Mucosa of stomach (tissue), 1 donor: ENCODE measurements around the gene RAP1GAP2.
"Not testable (repeated sequence)": the region's sequence is repeated elsewhere in the genome, so short reads cannot be mapped to it uniquely, and the experiment has no call there.

Experiments
- H3K27me3 ChIP-seq: one replicate; pipeline ENCODE4 v1.7.0; 2013; ENCODE audit warnings: mild to moderate bottlenecking, low read length; ENCODE audit not compliant: control insufficient read depth, insufficient read depth
- H3K36me3 ChIP-seq: one replicate; pipeline ENCODE4 v1.7.0; 2013; ENCODE audit warnings: low read length; ENCODE audit not compliant: control insufficient read depth, insufficient read depth
- H3K4me1 ChIP-seq: one replicate; pipeline ENCODE4 v1.7.0; 2013; ENCODE audit warnings: mild to moderate bottlenecking, low read length; ENCODE audit not compliant: control insufficient read depth, insufficient read depth
- H3K4me3 ChIP-seq: one replicate; pipeline ENCODE4 v1.7.0; 2013; ENCODE audit warnings: low read length
- H3K9ac ChIP-seq: one replicate; pipeline ENCODE4 v1.7.0; 2013; ENCODE audit warnings: mild to moderate bottlenecking, low read length, moderate library complexity
- H3K9me3 ChIP-seq: one replicate; pipeline ENCODE4 v1.7.0; 2013; ENCODE audit warnings: mild to moderate bottlenecking, low read length, moderate library complexity; ENCODE audit not compliant: control insufficient read depth
- donor health status: Pancreatic carcinoma.

RAP1GAP2 gene

DNA sequence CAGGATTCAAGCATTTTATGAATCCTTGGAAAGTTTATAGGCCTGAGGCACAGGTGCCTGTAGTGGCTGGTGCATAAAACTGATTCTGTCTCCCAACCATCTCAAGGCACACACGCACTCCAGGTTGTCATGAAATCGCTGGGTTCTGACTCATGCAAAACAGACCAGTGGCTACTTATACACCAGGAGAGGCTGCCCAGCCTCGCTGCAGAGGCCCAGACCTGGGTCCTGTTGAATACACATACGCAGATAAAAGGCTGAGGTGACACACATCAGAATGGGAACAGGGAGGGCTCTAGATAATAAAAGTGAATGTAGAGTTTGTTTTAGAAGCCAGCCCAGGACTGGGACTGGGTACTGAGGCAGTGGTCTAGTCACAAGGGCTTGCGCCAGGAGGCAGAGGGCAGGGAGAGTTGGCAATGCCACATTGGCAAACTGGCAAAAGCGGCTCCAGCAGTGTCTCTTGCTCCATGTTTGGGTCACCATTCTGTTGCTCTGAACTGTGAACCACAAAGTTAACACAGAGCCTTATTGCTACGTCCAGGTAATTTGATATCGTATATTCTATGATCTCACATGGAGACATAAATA, 253.6 kb downstream of the RAP1GAP2 start:
- Histone ChIP-seq H3K9ac (no peak overlapping the region), H3K4me1 (peaks cover 6% of the 10 kb centered on the region), H3K27me3 (no peaks in the 10 kb centered on the region), H3K9me3 (no peaks in the 10 kb centered on the region), H3K4me3 (peak overlapping the region; percentile 98), H3K36me3 (no peaks in the 10 kb centered on the region)

DNA sequence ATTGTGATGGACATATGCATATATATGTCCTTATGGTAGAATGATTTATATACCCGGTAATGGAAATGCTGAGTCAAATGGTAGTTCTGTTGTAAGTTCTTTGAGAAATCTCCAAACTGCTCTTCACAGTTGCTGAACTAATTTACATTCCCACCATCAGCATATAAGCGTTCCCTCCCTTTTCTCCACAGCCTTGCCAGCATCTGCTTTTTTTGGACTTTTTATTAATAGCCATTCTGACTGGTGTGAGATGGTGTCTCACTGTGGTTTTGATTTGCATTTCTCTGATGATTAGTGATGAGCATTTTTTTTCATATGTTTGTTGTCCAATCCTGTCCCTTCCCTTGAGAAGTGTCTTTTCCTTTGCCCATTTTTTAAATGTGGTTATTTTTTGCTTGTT, 258.6 kb downstream of the RAP1GAP2 start:
- H3K4me3 ChIP-seq, H3K9me3 ChIP-seq, H3K27me3 ChIP-seq, H3K9ac ChIP-seq, H3K4me1 ChIP-seq, H3K36me3 ChIP-seq: not testable (repeated sequence)

GRCh38 chr17:3062824-3063377, 266.7 kb downstream of the RAP1GAP2 start:
- H3K36me3 ChIP-seq, H3K4me1 ChIP-seq, H3K9me3 ChIP-seq: not testable (repeated sequence)

GRCh38 chr17:3063507-3063906, 267.3 kb downstream of the RAP1GAP2 start, which contains the start of gene OR1D5:
Gene OR1D5 (minus strand): TSS chr17:3063607. CDS start chr17:3063607, 0 bp downstream.
- H3K27me3 ChIP-seq, H3K4me3 ChIP-seq, H3K4me1 ChIP-seq, H3K9me3 ChIP-seq, H3K9ac ChIP-seq, H3K36me3 ChIP-seq: not testable (repeated sequence)

More at GRCh38 chr17:3062824-3063377, 266.7 kb downstream of the RAP1GAP2 start:
- not testable (repeated sequence) for H3K4me3 ChIP-seq, H3K27me3 ChIP-seq, H3K9ac ChIP-seq

DNA sequence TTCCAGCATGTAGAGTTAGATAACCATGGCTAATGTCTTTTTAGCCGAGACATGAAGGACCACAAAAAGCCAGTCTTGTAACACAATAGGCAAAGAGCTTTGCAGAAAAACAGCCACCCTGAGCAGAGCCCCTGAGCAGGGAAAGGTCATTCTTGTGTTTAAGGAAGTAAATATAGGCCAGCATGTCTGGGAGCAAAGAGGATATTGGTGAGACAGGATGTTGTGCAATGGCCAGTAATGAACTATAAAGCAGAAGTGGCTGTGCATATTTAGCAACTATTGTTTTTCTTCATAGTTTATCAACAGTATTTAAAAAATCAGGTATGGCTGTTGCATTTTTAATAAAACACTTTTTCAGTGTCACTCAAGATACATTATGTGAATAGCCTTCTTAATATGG, 269.0 kb downstream of the RAP1GAP2 start:
- H3K36me3 ChIP-seq, H3K27me3 ChIP-seq, H3K4me1 ChIP-seq, H3K4me3 ChIP-seq, H3K9ac ChIP-seq, H3K9me3 ChIP-seq: not testable (repeated sequence)

DNA sequence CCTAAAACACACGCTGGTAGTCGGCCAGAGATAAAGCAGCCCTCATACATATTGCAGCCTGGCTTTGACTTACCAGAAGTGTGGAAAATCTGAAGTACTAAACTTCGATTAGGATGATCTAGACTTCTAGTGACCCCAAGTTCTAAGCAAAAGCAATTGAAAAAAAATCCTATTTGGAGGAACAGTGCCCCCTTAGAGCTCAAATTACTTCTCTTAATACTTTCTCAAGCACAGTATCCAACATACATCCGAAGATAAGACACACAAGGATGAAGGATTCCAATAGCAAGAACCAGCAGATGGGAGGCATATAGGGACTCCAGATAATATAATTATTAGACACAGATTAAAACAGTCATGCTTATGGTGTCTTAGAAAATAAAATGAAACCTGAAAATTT, 277.6 kb downstream of the RAP1GAP2 start:
- not testable (repeated sequence) for H3K9ac ChIP-seq, H3K36me3 ChIP-seq, H3K9me3 ChIP-seq, H3K4me3 ChIP-seq, H3K27me3 ChIP-seq, H3K4me1 ChIP-seq
